Karpas-422 (cell line): ENCODE measurements around the gene MEAF6. TPM values are rescaled to one million over a fixed set of nuclear protein-coding genes. Genes with fewer than 3 reads are reported as not detected.
"Not testable (repeated sequence)": the region's sequence is repeated elsewhere in the genome, so short reads cannot be mapped to it uniquely, and the experiment has no call there.

ENCODE experiments used
- DNase-seq: peaks from one replicate; pipeline ENCODE4 v3.0.0-alpha.2; 2015
- H2AFZ ChIP-seq: fragments of 200-600 bp; sonication (generic); 2 replicates; pipeline ENCODE4 v1.6.1; 2014; ENCODE audit warnings: antibody characterized with exemption, low read length, mixed read lengths
- H3K27ac ChIP-seq: fragments of 200-600 bp; sonication (generic); 2 replicates; pipeline ENCODE4 v1.5.1; 2014; ENCODE audit warnings: mild to moderate bottlenecking, low read length, moderate library complexity
- H3K27me3 ChIP-seq: fragments of 200-600 bp; sonication (generic); 2 replicates; pipeline ENCODE4 v1.6.1; 2014; ENCODE audit warnings: low read length, mixed read lengths
- H3K36me3 ChIP-seq: fragments of 200-600 bp; sonication (generic); 2 replicates; pipeline ENCODE4 v1.6.1; 2014; ENCODE audit warnings: low read length, mixed read lengths; ENCODE audit not compliant: insufficient read depth
- H3K4me1 ChIP-seq: fragments of 200-600 bp; sonication (generic); 2 replicates; pipeline ENCODE4 v1.6.1; 2014; ENCODE audit warnings: mild to moderate bottlenecking, low read length, mixed read lengths
- H3K4me2 ChIP-seq: fragments of 200-600 bp; sonication (generic); 2 replicates; pipeline ENCODE4 v1.6.1; 2014; ENCODE audit warnings: low read length, low read depth, mild to moderate bottlenecking; ENCODE audit not compliant: poor library complexity, severe bottlenecking
- H3K4me3 ChIP-seq: fragments of 200-600 bp; sonication (generic); 2 replicates; pipeline ENCODE4 v1.5.1; 2014; ENCODE audit warnings: mild to moderate bottlenecking, antibody characterized with exemption, low read length, mixed read lengths
- H3K79me2 ChIP-seq: fragments of 200-600 bp; sonication (generic); 2 replicates; pipeline ENCODE4 v1.6.1; 2014; ENCODE audit warnings: mild to moderate bottlenecking, low read length, mixed read lengths
- H3K9ac ChIP-seq: fragments of 200-600 bp; sonication (generic); 2 replicates; pipeline ENCODE4 v1.6.0; 2014; ENCODE audit warnings: low read length
- H3K9me2 ChIP-seq: fragments of 200-600 bp; sonication (generic), shearing (Covaris generic); replicated peaks from 2 replicates; pipeline ENCODE4 v1.6.0; 2014; ENCODE audit warnings: mild to moderate bottlenecking, low read length, moderate library complexity; ENCODE audit not compliant: insufficient read depth
- H3K9me3 ChIP-seq: fragments of 300-700, 200-600 bp; sonication (generic); 2 replicates; pipeline ENCODE4 v1.6.1; 2014; ENCODE audit warnings: low read length, mixed read lengths
- H4K20me1 ChIP-seq: fragments of 200-600 bp; sonication (generic); 2 replicates; pipeline ENCODE4 v1.6.1; 2014; ENCODE audit warnings: mild to moderate bottlenecking, antibody characterized with exemption, low read length, low read depth; ENCODE audit not compliant: insufficient read depth
- total RNA-seq: library from RNA; depleted of rRNA; stranded (reverse); fragments of >200 nt; shearing (Covaris generic); gene quantifications from 2 replicates; pipeline ENCODE4 v1.2.3, GENCODE V29; 2014; ENCODE audit warnings: low replicate concordance

The MEAF6 gene
- total RNA-seq, 1 experiment from 2014 or later = 105 TPM

DNA sequence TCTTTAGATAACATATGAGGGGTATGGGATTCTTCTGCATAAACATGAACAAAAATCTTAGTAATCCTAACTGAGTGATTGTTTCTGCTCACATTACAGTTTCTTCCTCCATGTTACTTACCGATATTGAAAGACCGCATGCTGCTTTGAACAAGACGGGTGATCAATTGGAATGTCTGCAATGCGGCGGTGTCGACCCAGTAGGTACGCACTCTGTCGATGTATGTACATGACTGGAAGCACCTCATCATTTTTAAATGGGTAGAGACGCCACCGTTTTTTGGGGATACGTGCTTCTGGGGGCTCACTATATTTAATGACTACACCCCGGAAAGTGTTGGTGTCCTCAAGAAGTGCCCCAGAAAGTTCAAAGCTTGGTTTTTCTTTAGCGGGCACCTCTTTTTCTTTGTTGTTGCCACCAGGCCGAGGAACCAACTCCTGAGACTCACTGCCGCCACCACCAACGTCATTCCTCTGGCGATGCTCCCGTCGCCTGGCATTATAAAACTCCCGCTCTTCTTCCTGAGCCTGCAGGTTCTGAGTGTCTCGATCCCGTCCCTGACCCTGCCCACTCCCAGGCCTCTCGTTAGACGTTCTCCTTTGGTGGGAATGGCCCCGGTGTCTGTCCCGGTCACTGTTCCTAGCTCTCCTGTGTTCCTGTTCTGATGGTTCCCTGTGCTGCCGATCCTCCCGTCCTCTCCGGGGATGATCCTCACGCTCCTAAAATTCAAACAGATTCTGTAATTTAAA, 25.6 kb upstream of the MEAF6 start:
- Histone ChIP-seq H3K9me2 (no peaks in the 10 kb centered on the region), H3K4me2 (no peak overlapping the region), H3K36me3 (peaks cover 20% of the 10 kb centered on the region; the same call in 1 of the 2 replicates), H4K20me1 (0 out of 2 replicates have a peak, but pooled peaks cover 4% of the 10 kb centered on the region), H3K27me3 (no peaks in the 10 kb centered on the region), H3K4me1 (no peaks in the 10 kb centered on the region), H3K27ac (no peak overlapping the region), H3K9me3 (no peaks in the 10 kb centered on the region), H3K9ac (no peak overlapping the region), H3K4me3 (no peak overlapping the region), H2AFZ (no peak overlapping the region), H3K79me2 (0 out of 2 replicates have a peak, but pooled peaks cover 2% of the 10 kb centered on the region)
- no peak for DNase-seq

DNA sequence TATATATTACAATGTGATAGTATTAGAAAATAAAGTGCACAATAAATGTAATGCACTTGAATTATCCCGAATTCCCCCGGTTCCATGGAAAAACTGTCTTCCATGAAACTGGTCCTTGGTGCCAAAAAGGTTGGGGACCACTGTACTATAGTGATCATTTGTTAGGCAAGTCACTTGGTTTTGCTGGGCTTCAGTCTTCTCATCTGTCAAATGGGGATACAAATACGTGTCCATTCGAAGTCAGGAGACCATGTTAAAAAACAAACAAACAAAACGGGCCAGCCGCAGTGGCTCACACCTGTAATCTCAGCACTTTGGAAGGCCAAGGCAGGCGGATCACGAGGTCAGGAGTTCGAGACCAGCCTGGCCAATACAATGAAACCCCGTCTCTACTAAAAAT, 24.6 kb upstream of the MEAF6 start:
- H3K4me1 ChIP-seq = not testable (repeated sequence)
- H3K36me3 ChIP-seq = peaks cover 18% of the 10 kb centered on the region; the same call in 1 of the 2 replicates

DNA sequence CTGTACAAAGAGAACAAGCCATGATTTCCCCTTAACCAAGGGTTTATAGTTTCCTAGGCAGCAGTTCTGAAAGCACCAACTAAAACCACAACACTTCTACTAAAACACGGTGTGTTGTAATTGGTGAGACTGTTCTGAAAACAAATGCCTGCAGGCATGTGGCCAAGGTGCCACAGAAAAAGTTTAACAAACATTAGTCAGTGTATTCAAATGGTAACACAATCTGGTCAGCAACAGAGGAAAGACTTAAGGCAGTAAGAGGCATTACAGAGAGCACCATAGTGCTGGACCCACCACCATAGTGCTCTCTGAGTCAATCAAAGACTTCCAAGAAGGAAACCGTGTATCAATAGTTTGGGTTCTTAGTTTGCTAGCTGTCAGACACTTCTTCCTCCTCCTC, 22.8 kb upstream of the MEAF6 start:
- no peak for DNase-seq
- H3K9ac ChIP-seq = no peak overlapping the region

More for the DNA sequence above, 24.6 kb upstream of the MEAF6 start:
- not testable (repeated sequence) for H3K4me3 ChIP-seq, H3K79me2 ChIP-seq, H3K9me3 ChIP-seq, DNase-seq, H3K9ac ChIP-seq, H3K27me3 ChIP-seq, H3K27ac ChIP-seq, H3K9me2 ChIP-seq, H4K20me1 ChIP-seq, H3K4me2 ChIP-seq, H2AFZ ChIP-seq

DNA sequence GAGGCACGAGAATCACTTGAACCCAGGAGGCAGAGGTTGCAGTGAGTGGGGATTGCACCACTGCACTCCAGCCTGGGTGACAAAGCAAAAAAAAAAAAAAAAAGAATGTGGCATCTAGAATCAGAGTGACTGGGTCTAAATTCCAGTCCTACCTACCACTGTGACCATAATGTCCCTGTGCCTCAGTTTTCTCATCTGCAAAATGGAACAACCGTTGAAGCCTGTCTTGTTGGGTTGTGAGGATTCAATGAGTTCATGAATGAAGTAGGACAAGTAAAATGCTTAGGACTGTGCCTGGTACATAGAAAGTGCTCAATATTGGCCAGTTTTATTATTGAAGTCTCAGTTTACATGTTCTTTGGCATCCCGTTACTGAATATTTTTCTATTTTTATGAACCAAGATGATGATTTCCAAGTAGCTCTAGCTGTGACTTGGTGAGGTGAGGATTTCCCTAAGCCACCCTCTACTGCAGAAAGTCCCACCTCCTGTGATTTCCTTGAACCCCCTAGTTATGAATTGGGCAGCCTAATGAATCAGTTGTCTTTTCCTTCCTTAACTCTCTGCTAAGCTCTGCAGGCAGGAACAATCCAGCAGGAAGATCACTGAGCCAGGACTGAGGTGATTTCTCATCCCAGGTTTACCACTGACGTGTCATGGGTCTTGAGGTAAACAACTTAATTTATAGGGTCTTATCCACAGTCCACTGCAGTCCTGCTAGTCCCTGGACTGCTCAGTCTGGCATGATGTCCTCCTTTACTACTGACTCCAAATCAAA, 18.9 kb upstream of the MEAF6 start:
- H2AFZ ChIP-seq = no peak overlapping the region
- no peak overlapping the region for H3K4me2 ChIP-seq
- no peaks in the 10 kb centered on the region for H3K9me2 ChIP-seq
- peaks cover 14% of the 10 kb centered on the region; the same call in 1 of the 2 replicates for H3K36me3 ChIP-seq
- no peaks in the 10 kb centered on the region for H3K9me3 ChIP-seq
- H4K20me1 ChIP-seq = 0 out of 2 replicates have a peak, but pooled peaks cover 4% of the 10 kb centered on the region
- no peaks in the 10 kb centered on the region for H3K79me2 ChIP-seq
- no peaks in the 10 kb centered on the region for H3K4me1 ChIP-seq
- H3K4me3 ChIP-seq = no peak overlapping the region
- DNase-seq = no peak
- H3K27ac ChIP-seq = no peak overlapping the region
- no peak overlapping the region for H3K9ac ChIP-seq
- no peaks in the 10 kb centered on the region for H3K27me3 ChIP-seq

More for the DNA sequence above, 22.8 kb upstream of the MEAF6 start:
- H3K79me2 ChIP-seq = no peaks in the 10 kb centered on the region
- no peak overlapping the region for H3K4me2 ChIP-seq
- no peaks in the 10 kb centered on the region for H3K9me2 ChIP-seq
- 0 out of 2 replicates have a peak, but pooled peaks cover 4% of the 10 kb centered on the region for H4K20me1 ChIP-seq
- no peaks in the 10 kb centered on the region for H3K4me1 ChIP-seq
- no peaks in the 10 kb centered on the region for H3K9me3 ChIP-seq
- H3K4me3 ChIP-seq = no peak overlapping the region
- H3K27ac ChIP-seq = no peak overlapping the region
- H3K27me3 ChIP-seq = no peaks in the 10 kb centered on the region
- peaks cover 18% of the 10 kb centered on the region; the same call in 1 of the 2 replicates for H3K36me3 ChIP-seq
- H2AFZ ChIP-seq = no peak overlapping the region

DNA sequence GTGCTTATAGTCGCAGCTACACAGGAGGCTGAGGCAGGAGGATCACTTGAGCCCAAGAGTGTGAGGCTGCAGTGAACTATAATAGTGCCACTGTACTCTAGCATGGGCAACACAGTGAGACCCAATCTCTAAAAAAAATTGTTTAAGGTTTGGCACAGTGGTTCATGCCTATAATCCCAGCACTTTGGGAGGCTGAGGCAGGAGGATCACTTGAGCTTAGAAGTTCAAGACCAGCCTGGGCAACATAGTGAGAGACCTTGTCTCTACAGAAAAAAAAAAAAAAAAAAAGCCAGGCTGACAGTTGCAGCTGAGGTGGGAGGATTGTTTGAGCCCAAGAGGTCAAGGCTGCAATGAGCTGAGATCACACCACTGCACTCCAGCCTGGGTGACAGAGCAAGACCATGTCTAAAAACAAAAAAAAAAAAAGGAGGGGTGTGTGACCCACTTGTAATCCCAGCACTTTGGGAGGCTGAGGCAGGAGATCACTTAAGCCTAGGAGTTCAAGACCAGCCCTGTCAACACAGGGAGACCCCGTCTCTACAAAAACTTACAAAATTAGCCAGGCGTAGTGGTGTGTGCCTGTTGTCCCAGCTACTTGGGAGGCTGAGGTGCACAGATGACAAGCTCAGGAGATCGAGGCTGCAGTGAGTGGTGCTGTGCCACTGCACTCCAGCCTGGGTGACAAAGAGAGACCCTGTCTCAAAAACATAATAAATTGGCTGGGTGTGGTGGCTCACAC, 18.0 kb upstream of the MEAF6 start:
- not testable (repeated sequence) for H3K79me2 ChIP-seq, H2AFZ ChIP-seq, H3K4me3 ChIP-seq, H3K4me1 ChIP-seq, H3K9ac ChIP-seq, DNase-seq, H3K4me2 ChIP-seq, H4K20me1 ChIP-seq, H3K9me3 ChIP-seq, H3K27ac ChIP-seq, H3K9me2 ChIP-seq, H3K27me3 ChIP-seq
- peaks cover 11% of the 10 kb centered on the region; the same call in 1 of the 2 replicates for H3K36me3 ChIP-seq

DNA sequence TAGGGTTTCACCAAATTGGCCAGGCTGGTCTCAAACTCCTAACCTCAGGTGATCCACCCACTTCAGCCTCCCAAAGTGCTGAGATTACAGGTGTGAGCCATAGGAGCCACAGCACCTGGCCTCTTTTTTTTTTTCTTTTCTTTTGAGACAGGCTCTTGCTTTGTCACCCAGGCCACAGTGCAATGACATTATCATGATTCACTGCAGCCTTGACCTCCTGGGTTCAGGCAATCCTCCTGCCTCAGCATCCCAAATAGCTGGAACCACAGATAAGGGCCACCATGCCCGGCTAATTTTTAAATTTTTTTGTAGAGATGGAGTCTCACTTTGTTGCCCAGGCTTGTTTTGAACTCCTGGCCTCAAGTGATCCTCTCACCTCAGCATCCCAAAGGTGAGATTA, 15.3 kb upstream of the MEAF6 start:
- not testable (repeated sequence) for H3K4me3 ChIP-seq, H2AFZ ChIP-seq, H3K4me2 ChIP-seq, H3K9me2 ChIP-seq, H3K9ac ChIP-seq, H3K36me3 ChIP-seq, H3K27ac ChIP-seq, H3K9me3 ChIP-seq, H3K4me1 ChIP-seq, H3K79me2 ChIP-seq, H4K20me1 ChIP-seq, DNase-seq, H3K27me3 ChIP-seq

DNA sequence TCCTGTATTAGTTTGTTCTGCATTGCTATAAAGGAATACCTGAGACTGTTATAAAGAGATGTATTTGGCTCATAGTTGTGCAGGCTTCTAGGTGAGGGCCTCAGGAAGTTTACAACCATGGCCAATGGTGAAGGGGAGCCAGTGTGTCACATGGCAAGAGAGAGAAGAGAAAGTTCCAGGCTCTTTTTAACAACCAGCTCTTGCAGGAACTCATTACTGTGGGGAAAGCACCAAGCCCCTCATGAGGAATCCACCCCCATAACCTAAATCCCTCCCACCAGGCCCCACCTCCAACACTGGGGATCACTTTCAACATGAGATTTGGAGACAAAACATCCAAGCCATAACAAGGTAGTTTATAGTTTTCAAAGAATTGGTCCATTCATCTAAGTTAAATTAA, 5.0 kb upstream of the MEAF6 start:
- no peak overlapping the region for H3K9ac ChIP-seq
- no peaks in the 10 kb centered on the region for H3K36me3 ChIP-seq
- H3K4me3 ChIP-seq = no peak overlapping the region
- H3K27me3 ChIP-seq = no peaks in the 10 kb centered on the region
- H3K4me1 ChIP-seq = peaks cover 8% of the 10 kb centered on the region
- H3K79me2 ChIP-seq = no peaks in the 10 kb centered on the region
- no peak overlapping the region for H3K27ac ChIP-seq
- H3K9me3 ChIP-seq = no peaks in the 10 kb centered on the region
- H4K20me1 ChIP-seq = no peaks in the 10 kb centered on the region
- no peak for DNase-seq
- no peaks in the 10 kb centered on the region for H3K9me2 ChIP-seq
- H3K4me2 ChIP-seq = no peak overlapping the region
- no peak overlapping the region for H2AFZ ChIP-seq

DNA sequence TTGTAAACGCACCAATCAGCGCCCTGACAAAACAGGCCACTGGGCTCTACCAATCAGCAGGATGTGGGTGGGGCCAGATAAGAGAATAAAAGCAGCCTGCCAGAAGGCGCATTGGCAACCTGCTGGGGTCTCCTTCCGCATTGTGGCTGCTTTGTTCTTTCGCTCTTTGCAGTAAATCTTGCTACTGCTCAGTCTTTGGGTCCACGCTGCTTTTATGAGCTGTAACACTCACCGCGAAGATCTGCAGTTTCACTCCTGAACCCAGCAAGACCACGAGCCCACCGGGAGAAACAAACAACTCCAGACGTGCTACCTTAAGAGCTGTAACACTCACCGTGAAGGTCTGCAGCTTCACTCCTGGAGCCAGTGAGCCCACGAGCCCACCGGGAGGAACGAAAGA, 4.4 kb upstream of the MEAF6 start:
- H3K4me1 ChIP-seq, H3K4me3 ChIP-seq, H3K4me2 ChIP-seq, H3K27me3 ChIP-seq, H3K27ac ChIP-seq, H2AFZ ChIP-seq, H3K36me3 ChIP-seq, H3K79me2 ChIP-seq, H4K20me1 ChIP-seq, H3K9me2 ChIP-seq, H3K9me3 ChIP-seq, DNase-seq, H3K9ac ChIP-seq: not testable (repeated sequence)
